GM23338 (cell line): ENCODE data around the gene SMAD3. TPM values are rescaled to one million over a fixed set of nuclear protein-coding genes. Genes with fewer than 3 reads are reported as not detected.

Experiments
- ATAC-seq: fragments of 200-7000 bp; cut with Tn5 transposase; 3 replicates; pipeline ENCODE4 v1.9.1; 2020
- DNase-seq: peaks from one replicate; pipeline ENCODE4 v3.0.0-alpha.2; 2015; ENCODE audit warnings: low spot score
- H2AFZ ChIP-seq: fragments of 200-600 bp; sonication (generic); 2 replicates; pipeline ENCODE4 v1.8.0; 2016; ENCODE audit warnings: antibody characterized with exemption, mild to moderate bottlenecking, moderate library complexity
- H3F3A ChIP-seq: fragments of 200-600 bp; sonication (generic); replicated peaks from 2 replicates; pipeline ENCODE4 v1.8.0; 2017; ENCODE audit warnings: antibody characterized with exemption, mixed run types, low read depth
- H3K27ac ChIP-seq: fragments of 200-600 bp; sonication (generic); 2 replicates; pipeline ENCODE4 v1.6.1; 2016; ENCODE audit warnings: low read depth
- H3K27me3 ChIP-seq: fragments of 200-600 bp; sonication (generic); 2 replicates; pipeline ENCODE4 v1.8.0; 2016; ENCODE audit warnings: mild to moderate bottlenecking, mixed run types, moderate library complexity; ENCODE audit not compliant: insufficient read depth
- H3K36me3 ChIP-seq: fragments of 200-600 bp; sonication (generic); 2 replicates; pipeline ENCODE4 v1.8.0; 2016; ENCODE audit warnings: mild to moderate bottlenecking; ENCODE audit not compliant: insufficient read depth
- H3K4me1 ChIP-seq: fragments of 200-600 bp; sonication (generic); 2 replicates; pipeline ENCODE4 v1.8.0; 2016; ENCODE audit warnings: mild to moderate bottlenecking, moderate library complexity; ENCODE audit not compliant: insufficient read depth
- H3K4me2 ChIP-seq: fragments of 200-600 bp; sonication (generic); 2 replicates; pipeline ENCODE4 v1.7.1; 2017; ENCODE audit warnings: mixed run types
- H3K4me3 ChIP-seq: fragments of 200-600 bp; sonication (generic); 2 replicates; pipeline ENCODE4 v1.6.1; 2016; ENCODE audit warnings: mixed run types
- H3K79me2 ChIP-seq: fragments of 200-600 bp; sonication (generic); replicated peaks from 2 replicates; pipeline ENCODE4 v1.8.0; 2017; ENCODE audit warnings: mild to moderate bottlenecking; ENCODE audit not compliant: insufficient read depth
- H3K9me2 ChIP-seq: fragments of 200-600 bp; sonication (generic); 2 replicates; pipeline ENCODE4 v1.8.0; 2017; ENCODE audit not compliant: insufficient read depth
- H4K20me1 ChIP-seq: fragments of 200-600 bp; sonication (generic); replicated peaks from 2 replicates; pipeline ENCODE4 v1.8.0; 2017; ENCODE audit warnings: mild to moderate bottlenecking; ENCODE audit not compliant: insufficient read depth
- H3K27ac Mint-ChIP-seq: 2 replicates; pipeline ENCODE4 v1.8.0; 2020; ENCODE audit warnings: inconsistent platforms, mild to moderate bottlenecking, moderate library complexity, mixed read lengths
- H3K27me3 Mint-ChIP-seq: 3 replicates; pipeline ENCODE4 v1.8.0; 2022; ENCODE audit warnings: low read depth, mild to moderate bottlenecking, moderate library complexity, mixed read lengths, inconsistent platforms; ENCODE audit not compliant: insufficient read depth, poor library complexity
- H3K36me3 Mint-ChIP-seq: 3 replicates; pipeline ENCODE4 v1.8.0; 2021; ENCODE audit warnings: low read depth, mild to moderate bottlenecking, inconsistent platforms, moderate library complexity, mixed read lengths
- H3K4me1 Mint-ChIP-seq: 3 replicates; pipeline ENCODE4 v1.8.0; 2020; ENCODE audit warnings: mild to moderate bottlenecking, inconsistent platforms, mixed read lengths
- H3K4me3 Mint-ChIP-seq: 3 replicates; pipeline ENCODE4 v1.8.0; 2021; ENCODE audit warnings: moderate library complexity, mild to moderate bottlenecking, inconsistent platforms, mixed read lengths
- H3K9me3 Mint-ChIP-seq: 3 replicates; pipeline ENCODE4 v1.8.0; 2020; ENCODE audit warnings: moderate library complexity, mild to moderate bottlenecking, inconsistent platforms, mixed read lengths
- CREB1 ChIP-seq: fragments of 250-450 bp; sonication (Bioruptor Pico); IDR thresholded peaks from 2 replicates; pipeline ENCODE4 v1.5.0; 2020; ENCODE audit warnings: low read depth, mild to moderate bottlenecking, moderate library complexity
- CTCF ChIP-seq, 2 experiments: fragments of 200-600 bp in 1 of 2; sonication (generic) in 1 of 2; conservative IDR thresholded peaks; 2 replicates each; pipeline versions ENCODE4 v1.5.1 to v1.6.1; 2016 to 2017; ENCODE audit warnings: antibody characterized with exemption in 2 of 2, low read depth in 2 of 2, mild to moderate bottlenecking in 2 of 2, moderate library complexity in 1 of 2
- ETS1 ChIP-seq: IDR thresholded peaks from 2 replicates; pipeline ENCODE4 v1.6.1; 2016; ENCODE audit warnings: antibody characterized with exemption
- EZH2 ChIP-seq: fragments of 200-600 bp; sonication (generic); IDR thresholded peaks from one replicate; pipeline ENCODE4 v1.8.0; 2017; ENCODE audit warnings: antibody characterized with exemption, mild to moderate bottlenecking, low read depth; ENCODE audit not compliant: unreplicated experiment
- EZH2phosphoT487 ChIP-seq: fragments of 200-600 bp; sonication (generic); IDR thresholded peaks from one replicate; pipeline ENCODE4 v1.8.1; 2018; ENCODE audit warnings: antibody characterized with exemption; ENCODE audit not compliant: unreplicated experiment
- JUNB ChIP-seq: IDR thresholded peaks from one replicate; pipeline ENCODE4 v1.6.1; 2016; ENCODE audit warnings: antibody characterized with exemption; ENCODE audit not compliant: unreplicated experiment
- POLR2AphosphoS5 ChIP-seq: IDR thresholded peaks from 2 replicates; pipeline ENCODE4 v1.6.1; 2016; ENCODE audit warnings: antibody characterized with exemption, low read depth
- STAT1 ChIP-seq: IDR thresholded peaks from one replicate; pipeline ENCODE4 v1.6.1; 2016; ENCODE audit warnings: antibody characterized with exemption; ENCODE audit not compliant: unreplicated experiment
- ZNF114 ChIP-seq: fragments of 250-450 bp; sonication (Bioruptor Pico); IDR thresholded peaks from 2 replicates; pipeline ENCODE4 v1.5.0; 2020; ENCODE audit warnings: mild to moderate bottlenecking, moderate library complexity
- ZNF462 ChIP-seq: fragments of 250-450 bp; sonication (Bioruptor Pico); IDR thresholded peaks from 2 replicates; pipeline ENCODE4 v1.5.0; 2020; ENCODE audit warnings: mild to moderate bottlenecking, moderate library complexity
- polyA plus RNA-seq: library from polyadenylated mRNA; unstranded; fragments of >200 nt; fragmentation: Nextera tagmentation; extraction: Ambion mirVana; gene quantifications from 2 replicates; pipeline ENCODE4 v1.2.1, GENCODE V29; 2016
- total RNA-seq: library from RNA; depleted of rRNA; stranded (reverse); fragments of >200 nt; shearing (Covaris generic); gene quantifications from 2 replicates; pipeline ENCODE4 v1.2.3, GENCODE V29; 2014

The SMAD3 gene
- total and polyA plus RNA-seq, 2 experiments from 2014 or later: 4.9 to 11.6 TPM

- H3K9me3 Mint-ChIP-seq: no peaks in the 10 kb centered on the region
- Histone ChIP-seq H4K20me1 (peaks cover 9% of the 10 kb centered on the region; the same call in 1 of the 2 replicates), H2AFZ (no peak overlapping the region), H3K27ac (no peak overlapping the region), H3K36me3 (no peaks in the 10 kb centered on the region), H3K4me2 (no peak overlapping the region), H3K27me3 (no peaks in the 10 kb centered on the region), H3F3A (no peaks in the 10 kb centered on the region), H3K4me1 (peaks cover 18% of the 10 kb centered on the region), H3K79me2 (peaks cover 88% of the 10 kb centered on the region), H3K4me3 (no peak overlapping the region), H3K9me2 (no peaks in the 10 kb centered on the region)
- DNase-seq: peak; percentile 39
- H3K27me3 Mint-ChIP-seq: no peaks in the 10 kb centered on the region
- peak; percentile 68 for ATAC-seq
- H3K4me3 Mint-ChIP-seq: no peak overlapping the region
- H3K27ac Mint-ChIP-seq: no peak overlapping the region
- peaks cover 32% of the 10 kb centered on the region for H3K4me1 Mint-ChIP-seq
- TF ChIP-seq CTCF (conservative IDR thresholded peaks at IDR 0.05; ENCODE audit: low read depth in 2 of 2): peak; percentile 58 to 67
- TF ChIP-seq POLR2AphosphoS5: no peak
- peaks cover 5% of the 10 kb centered on the region; the same call in 2 of the 3 replicates for H3K36me3 Mint-ChIP-seq
Measured at GRCh38 chr15:67240235-67241131, 175.1 kb downstream of the SMAD3 start.

GRCh38 chr15:67241132-67241855, 175.9 kb downstream of the SMAD3 start:
- Histone ChIP-seq H3F3A (no peaks in the 10 kb centered on the region), H3K4me2 (0 out of 2 replicates have a peak overlapping the region, but pooled peaks have one; percentile 18), H3K4me1 (peaks cover 18% of the 10 kb centered on the region), H4K20me1 (peaks cover 9% of the 10 kb centered on the region; the same call in 1 of the 2 replicates), H2AFZ (no peak overlapping the region), H3K79me2 (peaks cover 92% of the 10 kb centered on the region), H3K9me2 (no peaks in the 10 kb centered on the region), H3K27ac (no peak overlapping the region), H3K4me3 (no peak overlapping the region), H3K27me3 (no peaks in the 10 kb centered on the region), H3K36me3 (no peaks in the 10 kb centered on the region)
- Mint-ChIP-seq H3K9me3 (no peaks in the 10 kb centered on the region), H3K27me3 (no peaks in the 10 kb centered on the region), H3K36me3 (peaks cover 13% of the 10 kb centered on the region; the same call in 2 of the 3 replicates), H3K4me3 (no peak overlapping the region), H3K27ac (peak overlapping the region; percentile 6), H3K4me1 (peaks cover 32% of the 10 kb centered on the region)
- DNase-seq (peak; percentile 8), ATAC-seq (peak; percentile 68)
- no peak for TF ChIP-seq ZNF114 (CRISPR knock-in tag)
- no peak for TF ChIP-seq STAT1
- TF ChIP-seq ETS1: no peak
- TF ChIP-seq EZH2: no peak
- TF ChIP-seq CREB1 (CRISPR knock-in tag): no peak
- no peak for TF ChIP-seq POLR2AphosphoS5
- TF ChIP-seq EZH2phosphoT487: no peak
- TF ChIP-seq JUNB: no peak
- no peak for TF ChIP-seq ZNF462 (CRISPR knock-in tag)
